ENCODE results near the gene TRAM2. TPM values are rescaled to one million over a fixed set of nuclear protein-coding genes. Genes with fewer than 3 reads are reported as not detected.

TRAM2 gene
- total and polyA plus RNA-seq, 2 of the 13 experiments (the other 11 are each of a cell fraction or from before 2014, with no cell fraction given), result 49.1 to 72.5 TPM

DNA sequence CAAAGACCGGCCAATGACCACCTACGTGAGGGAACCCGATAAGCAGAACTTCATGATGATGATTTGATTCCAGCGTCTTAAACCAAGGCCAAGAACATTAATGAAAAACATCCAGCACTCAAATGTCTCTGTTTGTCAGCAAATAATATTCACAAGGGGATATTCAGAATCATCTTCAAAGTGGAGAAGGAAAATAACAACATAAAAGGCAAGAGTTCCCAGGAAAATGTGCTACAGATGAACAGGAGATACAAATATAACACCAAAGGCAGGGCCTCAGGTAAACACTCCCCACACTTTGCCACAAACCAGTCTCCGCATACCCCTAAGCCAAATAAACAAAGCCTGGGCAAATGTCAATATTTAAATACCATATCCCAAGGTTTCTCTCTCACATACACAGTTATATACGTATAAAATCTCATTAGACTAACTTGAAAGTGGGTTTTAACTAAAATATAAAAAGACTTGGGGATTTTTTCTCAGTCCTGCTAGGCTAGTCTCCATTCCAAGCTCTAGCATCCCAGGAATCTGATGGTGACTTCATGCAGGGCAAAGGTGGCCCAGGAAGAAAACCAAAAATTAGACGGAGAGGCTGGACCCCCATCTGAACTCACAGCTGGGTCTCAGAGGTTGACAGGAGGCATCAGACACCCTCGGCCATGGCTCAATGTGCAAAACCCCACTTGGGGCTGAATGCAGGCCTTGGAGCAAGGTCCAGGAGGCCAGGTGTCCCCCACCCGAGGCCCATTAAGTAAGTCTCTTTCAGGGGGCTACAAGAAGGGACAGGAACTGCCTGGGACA lies 32.1 kb downstream of the TRAM2 start (continued):
- TF ChIP-seq KAT8 (CRISPR knock-in tag; IDR thresholded peaks at IDR 0.05) (peak; percentile 45), KLF6 (CRISPR knock-in tag; IDR thresholded peaks at IDR 0.05) (peak; percentile 60), NKX3-1 (CRISPR knock-in tag; IDR thresholded peaks at IDR 0.05) (no peak), ZNF660 (CRISPR knock-in tag; IDR thresholded peaks at IDR 0.05; ENCODE audit: borderline replicate concordance, low read depth) (no peak), SMARCE1 (IDR thresholded peaks at IDR 0.05; ENCODE audit: borderline replicate concordance) (no peak), ZNF17 (CRISPR knock-in tag; IDR thresholded peaks at IDR 0.05) (no peak), SIN3A (IDR thresholded peaks at IDR 0.05; ENCODE audit: borderline replicate concordance, low read depth, low read length) (0 out of 2 replicates have a peak, but pooled peaks have one; percentile 29), MIER3 (CRISPR knock-in tag; IDR thresholded peaks at IDR 0.05; ENCODE audit: borderline replicate concordance) (no peak), ZSCAN9 (CRISPR knock-in tag; IDR thresholded peaks at IDR 0.05; ENCODE audit: borderline replicate concordance) (0 out of 2 replicates have a peak, but pooled peaks have one; percentile 51), GATA4 (IDR thresholded peaks at IDR 0.05; ENCODE audit: borderline replicate concordance, low read depth) (peak; percentile 85; the same call in 1 of the 2 replicates), SMAD3 (CRISPR knock-in tag; IDR thresholded peaks at IDR 0.05) (no peak; the same call in 1 of the 2 replicates), PHF8 (CRISPR knock-in tag; IDR thresholded peaks at IDR 0.05) (no peak)
- TF ChIP-seq, protein P1, sequence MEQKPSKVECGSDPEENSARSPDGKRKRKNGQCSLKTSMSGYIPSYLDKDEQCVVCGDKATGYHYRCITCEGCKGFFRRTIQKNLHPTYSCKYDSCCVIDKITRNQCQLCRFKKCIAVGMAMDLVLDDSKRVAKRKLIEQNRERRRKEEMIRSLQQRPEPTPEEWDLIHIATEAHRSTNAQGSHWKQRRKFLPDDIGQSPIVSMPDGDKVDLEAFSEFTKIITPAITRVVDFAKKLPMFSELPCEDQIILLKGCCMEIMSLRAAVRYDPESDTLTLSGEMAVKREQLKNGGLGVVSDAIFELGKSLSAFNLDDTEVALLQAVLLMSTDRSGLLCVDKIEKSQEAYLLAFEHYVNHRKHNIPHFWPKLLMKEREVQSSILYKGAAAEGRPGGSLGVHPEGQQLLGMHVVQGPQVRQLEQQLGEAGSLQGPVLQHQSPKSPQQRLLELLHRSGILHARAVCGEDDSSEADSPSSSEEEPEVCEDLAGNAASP (CRISPR knock-in tag; IDR thresholded peaks at IDR 0.05; ENCODE audit: borderline replicate concordance), result no peak
- TF ChIP-seq, protein P2, sequence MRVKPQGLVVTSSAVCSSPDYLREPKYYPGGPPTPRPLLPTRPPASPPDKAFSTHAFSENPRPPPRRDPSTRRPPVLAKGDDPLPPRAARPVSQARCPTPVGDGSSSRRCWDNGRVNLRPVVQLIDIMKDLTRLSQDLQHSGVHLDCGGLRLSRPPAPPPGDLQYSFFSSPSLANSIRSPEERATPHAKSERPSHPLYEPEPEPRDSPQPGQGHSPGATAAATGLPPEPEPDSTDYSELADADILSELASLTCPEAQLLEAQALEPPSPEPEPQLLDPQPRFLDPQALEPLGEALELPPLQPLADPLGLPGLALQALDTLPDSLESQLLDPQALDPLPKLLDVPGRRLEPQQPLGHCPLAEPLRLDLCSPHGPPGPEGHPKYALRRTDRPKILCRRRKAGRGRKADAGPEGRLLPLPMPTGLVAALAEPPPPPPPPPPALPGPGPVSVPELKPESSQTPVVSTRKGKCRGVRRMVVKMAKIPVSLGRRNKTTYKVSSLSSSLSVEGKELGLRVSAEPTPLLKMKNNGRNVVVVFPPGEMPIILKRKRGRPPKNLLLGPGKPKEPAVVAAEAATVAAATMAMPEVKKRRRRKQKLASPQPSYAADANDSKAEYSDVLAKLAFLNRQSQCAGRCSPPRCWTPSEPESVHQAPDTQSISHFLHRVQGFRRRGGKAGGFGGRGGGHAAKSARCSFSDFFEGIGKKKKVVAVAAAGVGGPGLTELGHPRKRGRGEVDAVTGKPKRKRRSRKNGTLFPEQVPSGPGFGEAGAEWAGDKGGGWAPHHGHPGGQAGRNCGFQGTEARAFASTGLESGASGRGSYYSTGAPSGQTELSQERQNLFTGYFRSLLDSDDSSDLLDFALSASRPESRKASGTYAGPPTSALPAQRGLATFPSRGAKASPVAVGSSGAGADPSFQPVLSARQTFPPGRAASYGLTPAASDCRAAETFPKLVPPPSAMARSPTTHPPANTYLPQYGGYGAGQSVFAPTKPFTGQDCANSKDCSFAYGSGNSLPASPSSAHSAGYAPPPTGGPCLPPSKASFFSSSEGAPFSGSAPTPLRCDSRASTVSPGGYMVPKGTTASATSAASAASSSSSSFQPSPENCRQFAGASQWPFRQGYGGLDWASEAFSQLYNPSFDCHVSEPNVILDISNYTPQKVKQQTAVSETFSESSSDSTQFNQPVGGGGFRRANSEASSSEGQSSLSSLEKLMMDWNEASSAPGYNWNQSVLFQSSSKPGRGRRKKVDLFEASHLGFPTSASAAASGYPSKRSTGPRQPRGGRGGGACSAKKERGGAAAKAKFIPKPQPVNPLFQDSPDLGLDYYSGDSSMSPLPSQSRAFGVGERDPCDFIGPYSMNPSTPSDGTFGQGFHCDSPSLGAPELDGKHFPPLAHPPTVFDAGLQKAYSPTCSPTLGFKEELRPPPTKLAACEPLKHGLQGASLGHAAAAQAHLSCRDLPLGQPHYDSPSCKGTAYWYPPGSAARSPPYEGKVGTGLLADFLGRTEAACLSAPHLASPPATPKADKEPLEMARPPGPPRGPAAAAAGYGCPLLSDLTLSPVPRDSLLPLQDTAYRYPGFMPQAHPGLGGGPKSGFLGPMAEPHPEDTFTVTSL (CRISPR knock-in tag; IDR thresholded peaks at IDR 0.05; ENCODE audit: borderline replicate concordance), result peak; percentile 75; the same call in 1 of the 2 replicates
- TF ChIP-seq, protein P3, sequence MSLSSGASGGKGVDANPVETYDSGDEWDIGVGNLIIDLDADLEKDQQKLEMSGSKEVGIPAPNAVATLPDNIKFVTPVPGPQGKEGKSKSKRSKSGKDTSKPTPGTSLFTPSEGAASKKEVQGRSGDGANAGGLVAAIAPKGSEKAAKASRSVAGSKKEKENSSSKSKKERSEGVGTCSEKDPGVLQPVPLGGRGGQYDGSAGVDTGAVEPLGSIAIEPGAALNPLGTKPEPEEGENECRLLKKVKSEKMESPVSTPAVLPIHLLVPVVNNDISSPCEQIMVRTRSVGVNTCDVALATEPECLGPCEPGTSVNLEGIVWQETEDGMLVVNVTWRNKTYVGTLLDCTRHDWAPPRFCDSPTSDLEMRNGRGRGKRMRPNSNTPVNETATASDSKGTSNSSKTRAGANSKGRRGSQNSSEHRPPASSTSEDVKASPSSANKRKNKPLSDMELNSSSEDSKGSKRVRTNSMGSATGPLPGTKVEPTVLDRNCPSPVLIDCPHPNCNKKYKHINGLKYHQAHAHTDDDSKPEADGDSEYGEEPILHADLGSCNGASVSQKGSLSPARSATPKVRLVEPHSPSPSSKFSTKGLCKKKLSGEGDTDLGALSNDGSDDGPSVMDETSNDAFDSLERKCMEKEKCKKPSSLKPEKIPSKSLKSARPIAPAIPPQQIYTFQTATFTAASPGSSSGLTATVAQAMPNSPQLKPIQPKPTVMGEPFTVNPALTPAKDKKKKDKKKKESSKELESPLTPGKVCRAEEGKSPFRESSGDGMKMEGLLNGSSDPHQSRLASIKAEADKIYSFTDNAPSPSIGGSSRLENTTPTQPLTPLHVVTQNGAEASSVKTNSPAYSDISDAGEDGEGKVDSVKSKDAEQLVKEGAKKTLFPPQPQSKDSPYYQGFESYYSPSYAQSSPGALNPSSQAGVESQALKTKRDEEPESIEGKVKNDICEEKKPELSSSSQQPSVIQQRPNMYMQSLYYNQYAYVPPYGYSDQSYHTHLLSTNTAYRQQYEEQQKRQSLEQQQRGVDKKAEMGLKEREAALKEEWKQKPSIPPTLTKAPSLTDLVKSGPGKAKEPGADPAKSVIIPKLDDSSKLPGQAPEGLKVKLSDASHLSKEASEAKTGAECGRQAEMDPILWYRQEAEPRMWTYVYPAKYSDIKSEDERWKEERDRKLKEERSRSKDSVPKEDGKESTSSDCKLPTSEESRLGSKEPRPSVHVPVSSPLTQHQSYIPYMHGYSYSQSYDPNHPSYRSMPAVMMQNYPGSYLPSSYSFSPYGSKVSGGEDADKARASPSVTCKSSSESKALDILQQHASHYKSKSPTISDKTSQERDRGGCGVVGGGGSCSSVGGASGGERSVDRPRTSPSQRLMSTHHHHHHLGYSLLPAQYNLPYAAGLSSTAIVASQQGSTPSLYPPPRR (CRISPR knock-in tag; IDR thresholded peaks at IDR 0.05; ENCODE audit: borderline replicate concordance), result peak; percentile 46; the same call in 1 of the 2 replicates

All from HepG2 (cell line).